Esophagus muscularis mucosa (tissue), 4 donors: ENCODE results near the gene VMA21. TPM values are rescaled to one million over a fixed set of nuclear protein-coding genes. Genes with fewer than 3 reads are reported as not detected.

Experiments used
- total RNA-seq, 4 donors: library from RNA; depleted of rRNA; stranded (reverse); fragments of >200 nt; gene quantifications; one replicate each; pipeline versions ENCODE4 v1.1.0 to v1.2.1, GENCODE V29; 2016

The VMA21 gene
- total RNA-seq, 4 donors from 2014 or later = 17.9 to 28.3 (median 24.3) TPM

Other genes with a start within 250 kb of the VMA21 start
- not detected for gene GPR50, start 220.6 kb upstream of the VMA21 start, total RNA-seq
- gene PASD1, start 166.5 kb downstream of the VMA21 start, total RNA-seq = not detected